ENCODE data around the gene STX2.

GRCh38 chr12:130766470-130766869, 72.6 kb downstream of the STX2 start:
- TF ChIP-seq CTCF (conservative IDR thresholded peaks at IDR 0.05; ENCODE audit: low read length) (no peak), EZH2phosphoT487 (IDR thresholded peaks at IDR 0.05; ENCODE audit: borderline replicate concordance) (no peak)

Data from Loucy (cell line).